Spinal cord (tissue), 10 donors: ENCODE results near the gene KIF7. TPM values are rescaled to one million over a fixed set of nuclear protein-coding genes. Genes with fewer than 3 reads are reported as not detected.

ENCODE experiments used
- DNase-seq, 6 donors: peaks; one replicate each; pipeline versions ENCODE4 v3.0.0 to v3.0.0-alpha.2; 2013 to 2015; ENCODE audit warnings: low spot score in 6 of 6, low read depth in 4 of 6
- H3K27ac ChIP-seq: one replicate; pipeline ENCODE4 v1.5.1; 2013; ENCODE audit warnings: low read depth, low read length, control low read depth
- H3K27me3 ChIP-seq: one replicate; pipeline ENCODE4 v1.6.1; 2013; ENCODE audit warnings: low read length; ENCODE audit not compliant: control insufficient read depth, insufficient read depth
- H3K36me3 ChIP-seq: one replicate; pipeline ENCODE4 v1.6.1; 2013; ENCODE audit warnings: low read length; ENCODE audit not compliant: control insufficient read depth, insufficient read depth
- H3K4me1 ChIP-seq: one replicate; pipeline ENCODE4 v1.6.1; 2013; ENCODE audit warnings: low read length; ENCODE audit not compliant: control insufficient read depth, insufficient read depth
- H3K4me3 ChIP-seq: one replicate; pipeline ENCODE4 v1.5.1; 2013; ENCODE audit warnings: low read depth, low read length, control low read depth
- H3K9me3 ChIP-seq: one replicate; pipeline ENCODE4 v1.6.1; 2013; ENCODE audit warnings: low read length; ENCODE audit not compliant: control insufficient read depth, insufficient read depth
- WGBS: methylation state at CpG from one replicate; pipeline ENCODE4 v1.1.5; 2013; ENCODE audit warnings: missing lambda C conversion rate; ENCODE audit not compliant: insufficient coverage; 5-methylcytosine and 5-hydroxymethylcytosine counted together
- polyA plus RNA-seq, 2 donors: library from polyadenylated mRNA; unstranded; fragments of 120-200 nt; gene quantifications; one replicate each; pipeline ENCODE4 v1.2.1, GENCODE V29; 2013; ENCODE audit not compliant: insufficient read length in 2 of 2
- total RNA-seq, 2 donors: library from RNA; depleted of rRNA in 1 of 2; stranded (reverse); fragments of 120-200 nt in 1 of 2; fragments of >200 nt in 1 of 2; gene quantifications; one replicate each; pipeline versions ENCODE4 v1.2.3 to v1.2.4, GENCODE V29; 2013 to 2014
- donor health status: healthy.

The KIF7 gene
- total and polyA plus RNA-seq, 4 donors, result 5.4 to 14.7 (median 11.4) TPM

DNA sequence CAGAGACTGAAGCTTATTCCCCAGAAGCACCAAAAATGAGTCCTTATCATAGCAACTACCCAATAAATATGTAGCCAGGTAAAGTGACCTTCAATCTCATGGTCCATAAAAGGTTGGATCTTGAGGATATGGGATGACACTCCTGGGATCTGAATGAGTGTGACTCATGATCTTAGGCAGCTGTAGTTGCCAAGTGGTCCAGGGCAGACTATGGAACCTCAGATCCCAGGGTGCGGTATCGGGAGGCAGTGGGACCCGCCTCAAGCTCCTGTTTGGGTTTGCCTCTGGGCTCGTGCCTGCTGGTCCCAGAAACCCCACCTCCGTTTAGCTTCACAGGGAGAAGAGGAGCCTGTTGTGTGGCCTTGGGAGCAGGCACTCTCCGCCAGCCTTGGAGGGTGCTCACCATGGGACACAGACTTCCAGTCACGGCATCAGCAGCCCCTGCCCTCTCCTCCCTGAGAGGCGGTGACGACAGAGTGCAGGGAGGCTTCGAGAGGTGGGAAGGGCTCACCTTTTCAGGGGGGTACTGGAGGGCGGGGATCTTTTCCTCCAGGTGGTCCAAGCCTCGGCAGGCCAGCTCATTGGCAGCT, 15.8 kb upstream of the KIF7 start:
- 85% methylated on average over 9 of the region's 12 CpGs for WGBS
- DNase-seq, result no peak
- Histone ChIP-seq H3K9me3 (no peaks in the 10 kb centered on the region), H3K36me3 (no peaks in the 10 kb centered on the region), H3K27ac (no peak overlapping the region), H3K27me3 (no peaks in the 10 kb centered on the region), H3K4me1 (peaks cover 14% of the 10 kb centered on the region), H3K4me3 (no peak overlapping the region)

DNA sequence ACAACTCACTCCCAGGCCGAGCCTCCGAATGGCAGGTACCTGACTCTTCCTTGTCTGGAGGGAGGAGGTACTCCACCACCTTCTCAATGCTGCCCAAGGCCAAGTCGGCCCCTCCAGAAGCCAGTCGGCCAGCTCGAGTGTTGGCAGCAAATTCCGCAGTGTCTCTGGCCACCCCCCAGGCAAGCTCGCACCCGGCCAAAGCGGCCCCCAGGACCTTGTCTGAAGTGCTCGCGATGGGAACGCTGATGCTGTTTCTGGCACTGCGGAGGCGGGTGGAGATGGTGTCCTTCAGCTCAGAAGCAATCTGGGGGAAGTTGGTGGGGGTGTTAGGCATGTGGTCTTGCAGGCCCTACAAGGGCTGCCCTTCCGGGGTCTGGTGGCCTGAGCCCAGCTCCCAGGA, 14.7 kb upstream of the KIF7 start:
- Histone ChIP-seq H3K36me3 (no peaks in the 10 kb centered on the region), H3K9me3 (no peaks in the 10 kb centered on the region), H3K27ac (no peak overlapping the region), H3K4me1 (peaks cover 23% of the 10 kb centered on the region), H3K4me3 (no peak overlapping the region), H3K27me3 (no peaks in the 10 kb centered on the region)
- 92% methylated on average over 13 of the region's 15 CpGs for WGBS
- no peak for DNase-seq

DNA sequence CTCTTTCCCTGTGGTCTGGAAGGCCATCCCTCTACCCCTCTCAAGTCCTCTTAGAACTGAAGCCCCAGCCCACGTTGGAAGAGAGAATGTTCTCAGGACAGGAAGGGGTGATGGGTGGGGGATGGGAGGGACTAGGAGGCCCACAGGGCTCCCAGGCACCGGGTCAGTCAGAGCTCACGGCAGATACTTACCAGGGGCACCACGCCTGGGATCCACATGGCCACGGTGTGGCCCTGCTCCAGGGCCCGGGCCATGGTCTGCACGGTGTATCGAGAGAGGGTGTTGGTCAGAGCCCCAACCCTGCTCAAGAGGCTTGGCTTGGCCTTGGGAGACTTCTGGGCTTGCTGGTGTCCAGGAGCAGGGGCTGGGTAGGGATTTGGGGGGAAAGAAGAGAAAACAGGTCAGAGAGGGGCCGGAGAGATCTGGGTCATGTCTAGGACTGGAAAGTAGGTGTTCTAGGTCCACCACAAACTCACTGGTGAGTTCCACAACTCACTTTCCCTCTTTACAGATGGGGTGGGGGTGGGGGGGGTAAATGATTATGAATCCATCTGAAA, 14.1 kb upstream of the KIF7 start:
- no peaks in the 10 kb centered on the region for H3K36me3 ChIP-seq
- no peak overlapping the region for H3K4me3 ChIP-seq
- no peaks in the 10 kb centered on the region for H3K27me3 ChIP-seq
- H3K4me1 ChIP-seq, result peaks cover 26% of the 10 kb centered on the region
- no peak for DNase-seq
- 89% methylated on average over 7 of the region's 9 CpGs for WGBS
- H3K9me3 ChIP-seq, result no peaks in the 10 kb centered on the region
- H3K27ac ChIP-seq, result no peak overlapping the region

DNA sequence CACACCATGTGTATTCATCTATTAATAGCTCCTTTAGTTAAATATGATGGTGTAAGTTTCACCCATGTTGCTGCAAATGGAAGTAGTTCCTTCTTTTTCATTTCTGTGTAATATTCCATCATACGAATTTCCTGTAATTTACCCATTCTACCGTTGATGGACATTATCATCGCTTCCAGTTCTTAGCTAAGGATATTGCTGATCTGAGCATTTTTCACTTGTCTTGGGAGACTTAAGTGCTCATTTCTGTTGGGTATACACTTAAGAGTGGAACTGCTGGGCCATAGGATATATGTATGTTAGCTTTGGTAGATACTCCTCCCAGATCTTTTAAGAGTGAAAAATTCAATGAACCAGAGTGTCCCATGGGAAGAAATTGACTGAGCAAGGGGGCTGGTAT, 12.9 kb upstream of the KIF7 start:
- H3K27ac ChIP-seq, result no peak overlapping the region
- no peak overlapping the region for H3K4me3 ChIP-seq
- no peaks in the 10 kb centered on the region for H3K9me3 ChIP-seq
- WGBS, result no CpG with 5 or more reads among the region's 3 CpGs
- DNase-seq, result no peak
- no peaks in the 10 kb centered on the region for H3K36me3 ChIP-seq
- H3K4me1 ChIP-seq, result peaks cover 26% of the 10 kb centered on the region
- no peaks in the 10 kb centered on the region for H3K27me3 ChIP-seq

DNA sequence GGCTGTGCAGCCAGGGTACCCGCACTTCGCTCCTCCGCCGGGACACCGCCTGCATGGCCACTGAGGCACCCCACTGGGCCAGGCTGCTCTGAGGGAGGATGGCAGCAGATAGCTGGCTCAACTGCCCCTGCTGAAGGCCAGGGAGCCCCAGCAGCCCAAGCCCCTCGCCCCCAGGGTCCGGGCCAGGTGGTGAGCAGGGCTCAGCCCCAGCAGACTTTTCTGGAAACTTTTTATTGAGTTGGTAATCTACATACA, 12.4 kb upstream of the KIF7 start:
- H3K4me3 ChIP-seq, result no peak overlapping the region

DNA sequence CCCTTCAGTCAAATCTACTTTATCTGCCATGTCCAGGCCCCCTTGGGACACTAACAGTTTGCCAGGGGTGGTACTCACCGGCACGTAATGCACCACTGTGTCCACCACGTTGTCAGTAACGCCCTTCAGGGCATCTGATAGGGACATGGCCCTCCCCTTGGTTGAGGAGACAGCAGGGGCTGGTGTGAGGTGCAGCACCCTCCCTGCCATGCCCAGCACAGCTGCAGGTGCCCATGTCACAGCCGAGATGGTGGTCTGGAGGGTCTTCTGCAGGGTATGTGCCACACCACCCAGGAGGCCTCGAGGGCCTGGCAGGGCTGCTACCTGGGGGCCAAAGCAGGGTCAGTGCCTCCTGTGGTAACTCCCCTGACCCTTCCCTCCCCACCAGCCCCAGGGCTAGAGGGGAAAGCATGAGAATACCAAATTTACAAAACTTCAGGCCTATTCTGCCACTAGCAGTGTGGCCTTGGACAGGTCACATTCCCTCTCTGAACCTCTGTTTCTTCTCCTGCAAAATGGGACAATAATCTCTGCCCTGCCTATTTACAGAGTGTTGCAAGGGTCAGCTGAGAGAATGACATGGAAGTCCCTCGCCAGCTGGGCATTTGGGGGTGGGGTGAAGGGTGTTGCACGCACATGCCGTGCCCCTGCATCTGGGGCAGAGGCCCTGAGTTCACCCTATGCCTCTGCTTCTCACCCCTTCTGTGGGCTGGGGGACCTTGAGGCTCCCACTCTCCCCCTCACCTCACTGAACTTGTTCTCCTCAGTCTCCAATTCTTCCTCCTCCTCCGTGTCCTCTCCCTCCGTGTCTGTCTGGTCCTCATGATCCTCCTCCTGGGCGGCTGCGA, 11.8 kb upstream of the KIF7 start:
- 88% methylated on average over 11 of the region's 13 CpGs for whole genome bisulfite sequencing
- H3K9me3 ChIP-seq, result no peaks in the 10 kb centered on the region
- H3K4me1 ChIP-seq, result peaks cover 19% of the 10 kb centered on the region
- no peak for DNase-seq
- no peak overlapping the region for H3K4me3 ChIP-seq
- H3K36me3 ChIP-seq, result no peaks in the 10 kb centered on the region
- H3K27me3 ChIP-seq, result no peaks in the 10 kb centered on the region
- H3K27ac ChIP-seq, result no peak overlapping the region

More for the DNA sequence above, 12.4 kb upstream of the KIF7 start:
- H3K27ac ChIP-seq, result no peak overlapping the region
- no peak for DNase-seq
- no peaks in the 10 kb centered on the region for H3K9me3 ChIP-seq
- no peaks in the 10 kb centered on the region for H3K36me3 ChIP-seq
- H3K4me1 ChIP-seq, result peaks cover 25% of the 10 kb centered on the region
- H3K27me3 ChIP-seq, result no peaks in the 10 kb centered on the region
- WGBS, result 96% methylated on average over 5 of the region's 7 CpGs

DNA sequence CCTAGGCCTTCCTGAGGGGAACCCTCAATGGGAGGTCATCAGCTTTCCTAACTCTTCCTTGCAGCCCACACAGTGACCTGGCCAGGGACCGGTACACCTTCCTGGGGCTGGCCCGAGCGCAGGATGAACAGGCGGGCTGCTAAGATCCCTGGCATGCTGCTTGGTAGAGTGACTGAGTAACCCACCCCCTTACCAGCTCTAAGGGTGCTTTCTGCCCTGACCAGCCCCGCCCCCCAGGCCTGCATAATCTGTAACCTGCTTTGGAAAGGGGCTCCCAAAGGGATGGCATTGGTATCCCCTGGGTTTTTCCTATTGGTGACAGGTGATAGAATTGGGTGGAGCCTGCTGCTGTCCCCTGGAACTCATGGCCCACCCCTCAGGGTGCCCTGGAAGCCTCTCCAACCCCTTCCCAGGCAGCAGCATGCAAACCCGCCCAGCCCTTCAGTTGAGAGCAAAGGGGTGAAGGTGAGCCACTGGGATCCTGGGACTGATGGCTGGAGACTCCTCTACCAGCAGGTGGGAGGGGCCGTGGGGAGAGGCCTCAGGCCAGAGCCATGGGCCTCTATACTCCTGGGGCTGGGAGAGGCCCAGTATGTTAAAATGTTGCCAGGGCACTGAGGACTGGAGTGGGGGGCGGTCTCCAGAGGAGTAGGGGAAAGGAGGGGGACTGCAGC, 11.1 kb upstream of the KIF7 start:
- peak overlapping the region; percentile 75 for H3K27ac ChIP-seq
- H3K4me3 ChIP-seq, result peak overlapping the region; percentile 27
- no peaks in the 10 kb centered on the region for H3K27me3 ChIP-seq
- H3K9me3 ChIP-seq, result no peaks in the 10 kb centered on the region
- peaks cover 16% of the 10 kb centered on the region for H3K4me1 ChIP-seq
- no peaks in the 10 kb centered on the region for H3K36me3 ChIP-seq
- WGBS, result 84% methylated on average over 4 of the region's 8 CpGs
- no peak for DNase-seq

DNA sequence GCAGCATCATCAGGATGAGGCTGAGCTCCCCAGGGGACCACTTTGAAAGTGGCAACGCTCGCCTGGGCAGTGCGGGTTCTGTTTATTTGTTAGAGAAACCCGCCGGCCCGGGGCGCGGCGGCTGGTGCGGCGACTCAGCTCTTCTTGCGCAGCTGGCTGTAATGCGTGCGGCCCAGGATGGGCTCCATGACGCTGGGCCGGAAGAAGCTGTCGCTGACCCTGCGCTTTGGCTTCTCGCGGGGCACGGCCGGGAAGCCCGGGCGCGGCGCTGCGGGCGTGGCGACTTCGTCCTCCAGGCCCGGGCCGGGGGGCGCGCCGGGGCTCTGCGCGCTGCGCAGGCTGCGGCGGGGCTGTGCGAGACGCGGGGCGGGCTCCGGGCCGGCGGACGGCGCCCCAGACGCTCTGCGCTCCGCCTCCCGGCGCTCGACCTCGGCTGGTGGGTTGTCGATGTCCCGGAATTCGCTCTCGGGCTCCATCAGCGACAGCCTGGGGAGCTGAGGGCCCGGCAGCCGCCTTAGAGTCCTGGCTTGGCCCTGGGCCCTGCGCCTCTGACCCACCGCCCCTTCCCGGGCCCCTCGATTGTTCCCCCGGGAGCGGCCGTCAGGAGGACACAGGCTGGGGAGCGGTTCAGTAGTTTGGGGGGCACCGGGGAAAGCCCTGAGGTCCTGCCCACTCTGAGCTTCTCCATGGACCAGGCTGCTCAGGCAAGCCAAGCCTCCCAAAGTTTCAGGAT, 10.3 kb upstream of the KIF7 start:
- no peaks in the 10 kb centered on the region for H3K9me3 ChIP-seq
- H3K4me1 ChIP-seq, result peaks cover 16% of the 10 kb centered on the region
- no peaks in the 10 kb centered on the region for H3K36me3 ChIP-seq
- WGBS, result 1% methylated on average over 72 of the region's 72 CpGs
- H3K27me3 ChIP-seq, result no peaks in the 10 kb centered on the region
- H3K4me3 ChIP-seq, result peak overlapping the region; percentile 40
- H3K27ac ChIP-seq, result peak overlapping the region; percentile 75
- DNase-seq, result peak in 2 of 6 donors; percentile 73 to 79
